Fibroblast of lung (primary cell): ENCODE results near the gene XKR7. TPM values are rescaled to one million over a fixed set of nuclear protein-coding genes. Genes with fewer than 3 reads are reported as not detected.

Source experiments
- DNase-seq, 2 donors: peaks; one replicate each; pipeline versions ENCODE4 v3.0.0 to v3.0.0-alpha.2; 2010; ENCODE audit warnings: low read depth in 2 of 2
- H2AFZ ChIP-seq: 2 replicates; pipeline ENCODE4 v1.5.1; 2012; ENCODE audit warnings: low read length, control low read depth, inconsistent platforms
- H3K27ac ChIP-seq: 2 replicates; pipeline ENCODE4 v1.5.1; 2011; ENCODE audit warnings: low read length, control low read depth; ENCODE audit not compliant: insufficient read depth
- H3K27me3 ChIP-seq: 2 replicates; pipeline ENCODE4 v1.5.1; 2011; ENCODE audit warnings: mild to moderate bottlenecking, low read length; ENCODE audit not compliant: control insufficient read depth, insufficient read depth
- H3K36me3 ChIP-seq: 2 replicates; pipeline ENCODE4 v1.5.1; 2011; ENCODE audit warnings: low read length; ENCODE audit not compliant: control insufficient read depth, insufficient read depth
- H3K4me1 ChIP-seq: 2 replicates; pipeline ENCODE4 v1.5.1; 2011; ENCODE audit warnings: low read length; ENCODE audit not compliant: control insufficient read depth, insufficient read depth; ENCODE audit errors: extremely low read depth
- H3K4me2 ChIP-seq: 2 replicates; pipeline ENCODE4 v1.5.1; 2011; ENCODE audit warnings: low read length, control low read depth; ENCODE audit not compliant: insufficient read depth; ENCODE audit errors: extremely low read depth
- H3K4me3 ChIP-seq, 4 experiments: fragments of 200-600 bp in 1 of 4; sonication (generic) in 1 of 4; replicated peaks in 1 of 4; 2 replicates each; pipeline ENCODE4 v1.5.1; 2011 to 2016; ENCODE audit warnings: low read length in 4 of 4, low read depth in 3 of 4, mild to moderate bottlenecking in 3 of 4, control low read depth in 2 of 4, inconsistent platforms in 1 of 4, mixed read lengths in 1 of 4; ENCODE audit not compliant: insufficient read depth in 1 of 4; ENCODE audit errors: control extremely low read depth in 1 of 4
- H3K79me2 ChIP-seq: 2 replicates; pipeline ENCODE4 v1.5.1; 2012; ENCODE audit warnings: mild to moderate bottlenecking, low read length, inconsistent platforms; ENCODE audit not compliant: control insufficient read depth, insufficient read depth
- H3K9ac ChIP-seq: 2 replicates; pipeline ENCODE4 v1.5.1; 2011; ENCODE audit warnings: mild to moderate bottlenecking, low read length, control low read depth; ENCODE audit not compliant: insufficient read depth
- H3K9me3 ChIP-seq: 2 replicates; pipeline ENCODE4 v1.5.1; 2012; ENCODE audit warnings: low read depth, low read length; ENCODE audit not compliant: control insufficient read depth, insufficient read depth
- H4K20me1 ChIP-seq: 2 replicates; pipeline ENCODE4 v1.5.1; 2011; ENCODE audit warnings: low read length; ENCODE audit not compliant: control insufficient read depth, insufficient read depth; ENCODE audit errors: extremely low read depth
- CTCF ChIP-seq, 2 donors: IDR thresholded peaks in 1 of 2; conservative IDR thresholded peaks in 1 of 2; 1 replicate in 1 of 2; 2 replicates in 1 of 2; pipeline ENCODE4 v1.5.1; 2011 to 2012; ENCODE audit warnings: low read length in 2 of 2, control low read depth in 1 of 2, inconsistent platforms in 1 of 2, low read depth in 1 of 2, mild to moderate bottlenecking in 1 of 2
- EZH2 ChIP-seq: IDR thresholded peaks from 2 replicates; pipeline ENCODE4 v1.5.1; 2012; ENCODE audit warnings: low read length, control low read depth, mild to moderate bottlenecking; ENCODE audit errors: missing control alignments
- polyA plus RNA-seq, 2 donors: library from polyadenylated mRNA; depleted of rRNA in 1 of 2; stranded (reverse) in 1 of 2; unstranded in 1 of 2; fragments of >200 nt; gene quantifications; 2 replicates each; pipeline ENCODE4 v1.2.1, GENCODE V29; 2011 to 2012; ENCODE audit warnings: missing spikeins in 1 of 2
- total RNA-seq: library from RNA; depleted of rRNA; stranded (reverse); fragments of >200 nt; gene quantifications from 2 replicates; pipeline ENCODE4 v1.2.1, GENCODE V29; 2014

XKR7 gene
- total and polyA plus RNA-seq, 2 donors (not counting 1 experiment from before 2014, with no cell fraction given): not detected

DNA sequence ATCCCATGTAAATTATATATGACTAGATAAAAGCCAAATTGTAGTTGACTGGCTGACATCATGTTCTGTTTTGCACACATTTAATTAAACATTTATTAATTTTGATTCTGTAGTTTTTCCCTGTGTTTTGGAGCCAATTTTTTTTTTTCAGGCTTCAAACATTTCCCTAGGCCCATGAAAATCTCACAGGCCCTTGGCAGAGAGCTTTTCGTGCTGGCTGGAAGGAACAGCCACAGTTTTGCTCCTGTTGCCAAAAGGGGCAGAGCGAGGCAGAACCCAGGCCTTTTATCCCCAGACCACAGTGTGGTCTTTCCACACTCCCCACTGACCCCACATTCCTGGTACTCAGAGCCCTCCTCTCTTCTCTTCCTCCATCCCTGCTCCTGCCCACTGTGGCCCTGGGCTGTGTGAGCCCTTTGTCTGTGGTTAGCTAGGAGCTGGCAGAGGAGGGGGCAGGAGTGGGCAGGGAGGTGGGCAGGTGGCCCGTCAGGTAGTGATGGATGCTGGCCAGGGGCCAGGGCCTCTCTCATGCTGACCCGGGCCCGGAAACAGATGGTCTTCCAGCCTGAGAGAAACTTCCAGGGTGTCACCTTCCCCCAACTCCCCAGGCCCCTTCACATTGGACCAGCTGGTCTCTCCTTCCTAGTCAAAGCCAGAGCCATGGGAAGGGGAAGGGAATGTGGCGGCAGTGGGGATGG is 22.8 kb downstream of the XKR7 start:
- H3K36me3 ChIP-seq: no peaks in the 10 kb centered on the region
- no peak for TF ChIP-seq CTCF (conservative IDR thresholded peaks at IDR 0.05 in 1 of 2, IDR thresholded peaks at IDR 0.05 in 1 of 2; ENCODE audit: low read depth in 1 of 2, low read length in 2 of 2)
- TF ChIP-seq EZH2: no peak
- no peaks in the 10 kb centered on the region for H4K20me1 ChIP-seq
- no peaks in the 10 kb centered on the region for H3K79me2 ChIP-seq
- H3K9ac ChIP-seq: no peak overlapping the region
- no peak overlapping the region for H3K27ac ChIP-seq
- peaks cover 13% of the 10 kb centered on the region for H3K27me3 ChIP-seq
- no peaks in the 10 kb centered on the region for H3K9me3 ChIP-seq
- DNase-seq: no peak
- no peak overlapping the region for H2AFZ ChIP-seq
- no peak overlapping the region for H3K4me2 ChIP-seq
- no peak overlapping the region for H3K4me3 ChIP-seq
- H3K4me1 ChIP-seq: no peaks in the 10 kb centered on the region

- H3K27me3 ChIP-seq: peaks cover 13% of the 10 kb centered on the region
- no peak overlapping the region for H3K9ac ChIP-seq
- no peaks in the 10 kb centered on the region for H3K79me2 ChIP-seq
- no peak for DNase-seq
- TF ChIP-seq CTCF (conservative IDR thresholded peaks at IDR 0.05 in 1 of 2, IDR thresholded peaks at IDR 0.05 in 1 of 2; ENCODE audit: low read depth in 1 of 2, low read length in 2 of 2) (no peak), EZH2 (no peak)
- no peak overlapping the region for H3K4me3 ChIP-seq
- H4K20me1 ChIP-seq: no peaks in the 10 kb centered on the region
- no peak overlapping the region for H2AFZ ChIP-seq
- H3K36me3 ChIP-seq: no peaks in the 10 kb centered on the region
- H3K27ac ChIP-seq: no peak overlapping the region
- no peak overlapping the region for H3K4me2 ChIP-seq
- H3K9me3 ChIP-seq: no peaks in the 10 kb centered on the region
- no peaks in the 10 kb centered on the region for H3K4me1 ChIP-seq
These were observed 23.4 kb downstream of the XKR7 start for GRCh38 chr20:31991339-31991705.

DNA sequence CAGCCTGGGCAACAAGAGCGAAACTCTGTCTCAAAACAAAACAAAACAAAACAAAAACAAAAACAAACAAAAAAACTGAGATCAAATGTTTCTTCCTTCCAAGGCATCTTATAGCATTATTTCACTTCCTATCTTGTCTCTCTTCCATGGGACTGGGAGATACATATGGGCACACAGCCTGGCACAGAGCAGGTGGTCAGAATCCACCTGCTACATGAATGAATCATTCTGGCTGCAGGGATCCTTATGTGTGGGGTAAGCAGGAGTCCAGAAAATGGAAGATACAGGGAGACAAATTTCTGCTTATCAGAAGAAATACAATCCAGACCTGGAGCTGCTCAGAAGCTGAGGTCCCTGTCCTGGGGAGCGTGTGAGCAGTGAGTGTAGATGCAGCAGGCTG is 24.1 kb downstream of the XKR7 start:
- H3K36me3 ChIP-seq: no peaks in the 10 kb centered on the region
- H3K9me3 ChIP-seq: no peaks in the 10 kb centered on the region
- H4K20me1 ChIP-seq: no peaks in the 10 kb centered on the region
- H3K4me1 ChIP-seq: no peaks in the 10 kb centered on the region
- H3K27me3 ChIP-seq: peaks cover 13% of the 10 kb centered on the region
- no peaks in the 10 kb centered on the region for H3K79me2 ChIP-seq
- TF ChIP-seq EZH2: no peak
- no peak for TF ChIP-seq CTCF (conservative IDR thresholded peaks at IDR 0.05 in 1 of 2, IDR thresholded peaks at IDR 0.05 in 1 of 2; ENCODE audit: low read depth in 1 of 2, low read length in 2 of 2)
- H3K4me2 ChIP-seq: no peak overlapping the region
- H3K4me3 ChIP-seq: no peak overlapping the region
- H3K27ac ChIP-seq: no peak overlapping the region
- no peak for DNase-seq
- H2AFZ ChIP-seq: no peak overlapping the region
- H3K9ac ChIP-seq: no peak overlapping the region
